ENCODE measurements around the gene WNT8B.

DNA sequence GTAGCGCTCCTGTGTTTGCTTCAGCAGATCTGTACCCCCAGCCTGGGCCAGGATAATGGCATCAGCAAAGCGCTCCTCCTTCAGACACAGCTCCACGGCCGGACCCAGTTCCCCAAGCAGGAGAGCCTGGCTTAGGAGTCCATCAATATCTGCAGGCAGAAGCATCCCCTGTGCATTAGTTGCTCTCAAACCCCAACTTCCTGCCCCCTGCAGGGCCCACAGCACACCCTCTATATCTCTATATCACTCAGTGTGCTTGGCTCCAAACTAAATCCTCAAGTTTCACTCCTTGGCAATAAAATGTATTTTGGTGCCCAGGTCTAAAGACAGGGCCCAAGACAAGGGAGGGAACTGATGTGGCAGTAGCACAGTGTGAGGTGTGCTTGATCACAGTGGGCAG, 35.2 kb downstream of the WNT8B start:
- TF ChIP-seq, protein P1, sequence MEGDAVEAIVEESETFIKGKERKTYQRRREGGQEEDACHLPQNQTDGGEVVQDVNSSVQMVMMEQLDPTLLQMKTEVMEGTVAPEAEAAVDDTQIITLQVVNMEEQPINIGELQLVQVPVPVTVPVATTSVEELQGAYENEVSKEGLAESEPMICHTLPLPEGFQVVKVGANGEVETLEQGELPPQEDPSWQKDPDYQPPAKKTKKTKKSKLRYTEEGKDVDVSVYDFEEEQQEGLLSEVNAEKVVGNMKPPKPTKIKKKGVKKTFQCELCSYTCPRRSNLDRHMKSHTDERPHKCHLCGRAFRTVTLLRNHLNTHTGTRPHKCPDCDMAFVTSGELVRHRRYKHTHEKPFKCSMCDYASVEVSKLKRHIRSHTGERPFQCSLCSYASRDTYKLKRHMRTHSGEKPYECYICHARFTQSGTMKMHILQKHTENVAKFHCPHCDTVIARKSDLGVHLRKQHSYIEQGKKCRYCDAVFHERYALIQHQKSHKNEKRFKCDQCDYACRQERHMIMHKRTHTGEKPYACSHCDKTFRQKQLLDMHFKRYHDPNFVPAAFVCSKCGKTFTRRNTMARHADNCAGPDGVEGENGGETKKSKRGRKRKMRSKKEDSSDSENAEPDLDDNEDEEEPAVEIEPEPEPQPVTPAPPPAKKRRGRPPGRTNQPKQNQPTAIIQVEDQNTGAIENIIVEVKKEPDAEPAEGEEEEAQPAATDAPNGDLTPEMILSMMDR (IDR thresholded peaks at IDR 0.05), result no peak
- no peak for TF ChIP-seq EZH2 (IDR thresholded peaks at IDR 0.05; ENCODE audit: borderline replicate concordance, insufficient read depth, low read depth, low read length, poor library complexity, severe bottlenecking)

Measured in B cell (primary cell).